Vagina (tissue), 2 donors: ENCODE data around the gene ZNF142. TPM values are rescaled to one million over a fixed set of nuclear protein-coding genes. Genes with fewer than 3 reads are reported as not detected.

ENCODE experiments used
- DNase-seq, 2 donors: peaks; one replicate each; pipeline ENCODE4 v3.0.0-alpha.2; 2017; ENCODE audit errors: extremely low spot score in 2 of 2
- H3K27ac ChIP-seq: fragments of 200-600 bp; sonication (generic); one replicate; pipeline ENCODE4 v1.5.1; 2019
- H3K27me3 ChIP-seq: fragments of 200-600 bp; sonication (generic); one replicate; pipeline ENCODE4 v1.5.1; 2019
- H3K36me3 ChIP-seq, 2 donors: fragments of 200-600 bp; sonication (generic); one replicate each; pipeline ENCODE4 v1.5.1; 2017 to 2019
- H3K4me1 ChIP-seq: fragments of 200-600 bp; sonication (generic); one replicate; pipeline ENCODE4 v1.5.1; 2019
- H3K4me3 ChIP-seq, 2 donors: fragments of 200-600 bp; sonication (generic); 1 replicate in 1 of 2; 2 replicates in 1 of 2; pipeline ENCODE4 v1.5.1; 2016 to 2019
- H3K9me3 ChIP-seq: fragments of 200-600 bp; sonication (generic); one replicate; pipeline ENCODE4 v1.5.1; 2019
- CTCF ChIP-seq, 3 experiments: fragments of 450-650 bp in 2 of 3; fragments of 200-600 bp in 1 of 3; sonication (generic) in 1 of 3; IDR thresholded peaks; one replicate each; pipeline ENCODE4 v1.5.1; 2017 to 2019; ENCODE audit warnings: antibody characterized with exemption in 3 of 3, mild to moderate bottlenecking in 2 of 3, moderate library complexity in 2 of 3
- POLR2A ChIP-seq, 2 donors: fragments of 450-650 bp; IDR thresholded peaks; one replicate each; pipeline ENCODE4 v1.6.1; 2017; ENCODE audit warnings: antibody characterized with exemption in 2 of 2, mild to moderate bottlenecking in 2 of 2, moderate library complexity in 2 of 2
- POLR2AphosphoS5 ChIP-seq, 2 donors: sonication (generic); formaldehyde crosslinking; IDR thresholded peaks; one replicate each; pipeline ENCODE4 v1.9.0; 2017; ENCODE audit warnings: antibody characterized with exemption in 2 of 2, mild to moderate bottlenecking in 2 of 2, low read depth in 1 of 2; ENCODE audit not compliant: insufficient read depth in 1 of 2
- intact Hi-C: fragments of 100-400 bp; cut with DNase I; formaldehyde crosslinking; loops from one replicate; pipeline ENCODE4 v1.15.1; 2023
- small RNA-seq: library from RNA; depleted of rRNA; stranded (forward); fragments of <200 nt; gene quantifications from one replicate; pipeline ENCODE3, GENCODE V24; 2016
- total RNA-seq: library from RNA; depleted of rRNA; stranded (reverse); fragments of >200 nt; gene quantifications from one replicate; pipeline ENCODE4 v1.2.3, GENCODE V29; 2016

ZNF142 gene
- total RNA-seq, 1 donor from 2014 or later: 22.8 TPM

GRCh38 chr2:218607436-218608115 is 51.8 kb downstream of the ZNF142 start, which contains the start of gene PLCD4:
TSS of gene PLCD4 (plus strand) at chr2:218607899. CDS start at chr2:218615740, 7,841 bp downstream.
- Histone ChIP-seq H3K27ac (no peak within 1 kb of the TSS), H3K27me3 (no peaks in the 10 kb centered on the region), H3K4me1 (peaks cover 15% of the 10 kb centered on the region), H3K9me3 (no peaks in the 10 kb centered on the region), H3K4me3 (no peak within 1 kb of the TSS), H3K36me3 (no peaks in the 10 kb centered on the region)
- no peak for DNase-seq
- TF ChIP-seq POLR2AphosphoS5 (IDR thresholded peaks at IDR 0.05; ENCODE audit: insufficient read depth in 1 of 2, low read depth in 1 of 2): no peak
- TF ChIP-seq POLR2A (IDR thresholded peaks at IDR 0.05): no peak
- TF ChIP-seq CTCF (IDR thresholded peaks at IDR 0.05): no peak
- intact Hi-C loops: no loop called here

GRCh38 chr2:218605432-218605831 is 54.0 kb downstream of the ZNF142 start:
- Histone ChIP-seq H3K4me3 (no peak overlapping the region), H3K4me1 (peaks cover 15% of the 10 kb centered on the region), H3K27ac (no peak overlapping the region), H3K27me3 (no peaks in the 10 kb centered on the region), H3K9me3 (no peaks in the 10 kb centered on the region), H3K36me3 (no peaks in the 10 kb centered on the region)
- DNase-seq: no peak
- intact Hi-C loops: no loop called here
- TF ChIP-seq POLR2A (IDR thresholded peaks at IDR 0.05) (no peak), CTCF (IDR thresholded peaks at IDR 0.05) (no peak), POLR2AphosphoS5 (IDR thresholded peaks at IDR 0.05; ENCODE audit: insufficient read depth in 1 of 2, low read depth in 1 of 2) (no peak)

Small RNA genes lying within 50 kb of the gene (small RNA-seq; reads per million reads assigned to genes)
- not detected for gene RNU6-136P

Other genes with a start within 250 kb of the ZNF142 start
- gene VIL1, start 240.5 kb downstream of the ZNF142 start, total RNA-seq: not detected
- 23.3 TPM for gene USP37, start 91.3 kb downstream of the ZNF142 start, total RNA-seq
- 46.4 TPM for gene CNOT9, start 90.8 kb downstream of the ZNF142 start, total RNA-seq
- gene PLCD4, start 51.7 kb downstream of the ZNF142 start, total RNA-seq: 12.0 TPM
- gene BCS1L, start 60 bp upstream of the ZNF142 start, total RNA-seq: 28.5 TPM
- gene RNF25, start 12.4 kb upstream of the ZNF142 start, total RNA-seq: 25.5 TPM
- gene STK36, start 12.5 kb upstream of the ZNF142 start, total RNA-seq: 59.9 TPM
- 23.3 TPM for gene TTLL4, start 51.2 kb upstream of the ZNF142 start, total RNA-seq
- 30.0 TPM for gene CYP27A1, start 122.5 kb upstream of the ZNF142 start, total RNA-seq
- not detected for gene PRKAG3, start 172.2 kb upstream of the ZNF142 start, total RNA-seq
- gene WNT6, start 200.2 kb upstream of the ZNF142 start, total RNA-seq: 2.0 TPM
- 2.5 TPM for gene WNT10A, start 221.2 kb upstream of the ZNF142 start, total RNA-seq